ENCODE measurements around the gene LRP10. TPM values are rescaled to one million over a fixed set of nuclear protein-coding genes. Genes with fewer than 3 reads are reported as not detected.

The LRP10 gene
- total RNA-seq, 4 donors from 2014 or later, result 31.1 to 109 (median 60.1) TPM

- in situ Hi-C loops (cut with MboI; ENCODE audit: low sequenced_read_pairs in 4 of 4), result no loop called here
- peaks cover 0 to 5% of the 10 kb centered on the region in 2 donors for H3K36me3 ChIP-seq
Measured at GRCh38 chr14:22841311-22841710, 30.2 kb upstream of the LRP10 start.

DNA sequence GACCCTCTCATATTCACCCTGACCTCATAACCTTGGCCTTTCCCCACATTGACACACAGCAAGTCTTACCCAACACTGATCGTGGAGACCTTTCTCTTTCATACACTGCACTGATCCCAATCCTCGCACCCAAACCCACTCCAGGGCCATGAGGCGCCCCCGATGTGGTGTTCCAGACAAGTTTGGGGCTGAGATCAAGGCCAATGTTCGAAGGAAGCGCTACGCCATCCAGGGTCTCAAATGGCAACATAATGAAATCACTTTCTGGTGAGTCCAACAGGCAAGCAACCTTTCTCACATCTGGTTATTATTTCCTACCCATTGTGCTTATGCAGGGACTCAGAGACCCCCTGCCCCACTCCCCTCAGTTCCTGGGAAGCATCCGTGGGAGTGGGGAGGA lies 29.8 kb upstream of the LRP10 start:
- TF ChIP-seq CTCF (IDR thresholded peaks at IDR 0.05 in 4 of 5, conservative IDR thresholded peaks at IDR 0.05 in 1 of 5) (no peak), POLR2A (IDR thresholded peaks at IDR 0.05) (no peak)
- Histone ChIP-seq H3K27me3 (peaks cover 9 to 12% (median 9%) of the 10 kb centered on the region in 3 donors), H3K4me1 (peaks cover 0 to 5% of the 10 kb centered on the region in 2 donors), H3K27ac (no peak overlapping the region), H3K9me3 (no peaks in the 10 kb centered on the region), H3K4me3 (no peak overlapping the region), H3K36me3 (peaks cover 0 to 5% of the 10 kb centered on the region in 2 donors)
- DNase-seq, result no peak
- ATAC-seq, result no peak
- in situ Hi-C loops (cut with MboI; ENCODE audit: low sequenced_read_pairs in 4 of 4) (no loop called here), intact Hi-C loops (cut with DNase I; ENCODE audit: low total_unique reads) (no loop called here)

More at GRCh38 chr14:22841311-22841710, 30.2 kb upstream of the LRP10 start:
- TF ChIP-seq CTCF (IDR thresholded peaks at IDR 0.05 in 4 of 5, conservative IDR thresholded peaks at IDR 0.05 in 1 of 5) (no peak), POLR2A (IDR thresholded peaks at IDR 0.05) (no peak)
- no peak for ATAC-seq
- Histone ChIP-seq H3K4me3 (no peak overlapping the region), H3K27me3 (peaks cover 9 to 12% (median 9%) of the 10 kb centered on the region in 3 donors), H3K9me3 (no peaks in the 10 kb centered on the region), H3K27ac (no peak overlapping the region), H3K4me1 (peaks cover 0 to 8% of the 10 kb centered on the region in 2 donors)
- intact Hi-C loops (cut with DNase I; ENCODE audit: low total_unique reads), result no loop called here
- no peak for DNase-seq

DNA sequence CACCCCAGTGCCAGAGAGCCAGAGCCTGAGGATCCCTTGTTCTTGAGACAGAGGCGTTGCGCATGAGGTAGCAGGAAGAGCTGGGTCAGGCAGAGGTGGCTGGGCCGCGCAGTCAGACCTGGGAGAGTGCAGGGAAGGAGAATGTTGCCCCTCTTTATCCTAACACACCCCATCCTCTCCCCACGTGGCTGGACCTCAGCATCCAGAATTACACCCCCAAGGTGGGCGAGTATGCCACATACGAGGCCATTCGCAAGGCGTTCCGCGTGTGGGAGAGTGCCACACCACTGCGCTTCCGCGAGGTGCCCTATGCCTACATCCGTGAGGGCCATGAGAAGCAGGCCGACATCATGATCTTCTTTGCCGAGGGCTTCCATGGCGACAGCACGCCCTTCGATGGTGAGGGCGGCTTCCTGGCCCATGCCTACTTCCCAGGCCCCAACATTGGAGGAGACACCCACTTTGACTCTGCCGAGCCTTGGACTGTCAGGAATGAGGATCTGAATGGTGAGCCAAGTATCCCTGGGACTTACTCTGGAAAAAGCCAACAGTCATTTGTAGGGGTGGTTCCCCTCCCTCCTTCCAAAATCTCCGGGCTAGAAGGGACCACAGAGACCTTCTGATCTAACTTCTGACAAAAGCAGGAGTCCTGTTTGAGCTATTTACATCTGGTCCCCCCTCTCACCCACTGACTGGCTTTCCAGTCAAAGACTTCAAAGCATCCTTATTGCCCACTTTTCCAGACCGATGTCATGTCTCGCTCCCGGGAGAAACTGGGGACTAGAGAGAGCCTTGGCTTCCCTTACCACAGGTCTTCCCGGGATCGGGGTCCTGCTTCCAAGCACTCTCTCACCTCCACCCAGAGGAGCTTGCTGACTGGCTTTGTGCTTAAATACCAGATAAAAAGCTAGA lies 29.1 kb upstream of the LRP10 start:
- DNase-seq, result no peak
- no peak for ATAC-seq
- intact Hi-C loops (cut with DNase I; ENCODE audit: low total_unique reads), result no loop called here
- H3K9me3 ChIP-seq, result no peaks in the 10 kb centered on the region
- peaks cover 0 to 5% of the 10 kb centered on the region in 2 donors for H3K36me3 ChIP-seq
- in situ Hi-C loops (cut with MboI; ENCODE audit: low sequenced_read_pairs in 4 of 4), result no loop called here
- no peak for TF ChIP-seq POLR2A (IDR thresholded peaks at IDR 0.05)
- no peak for TF ChIP-seq CTCF (IDR thresholded peaks at IDR 0.05 in 4 of 5, conservative IDR thresholded peaks at IDR 0.05 in 1 of 5)
- peaks cover 2 to 10% (median 7%) of the 10 kb centered on the region in 3 donors for H3K27me3 ChIP-seq
- no peak overlapping the region for H3K4me3 ChIP-seq
- no peak overlapping the region for H3K27ac ChIP-seq
- peaks cover 0 to 4% of the 10 kb centered on the region in 2 donors for H3K4me1 ChIP-seq

DNA sequence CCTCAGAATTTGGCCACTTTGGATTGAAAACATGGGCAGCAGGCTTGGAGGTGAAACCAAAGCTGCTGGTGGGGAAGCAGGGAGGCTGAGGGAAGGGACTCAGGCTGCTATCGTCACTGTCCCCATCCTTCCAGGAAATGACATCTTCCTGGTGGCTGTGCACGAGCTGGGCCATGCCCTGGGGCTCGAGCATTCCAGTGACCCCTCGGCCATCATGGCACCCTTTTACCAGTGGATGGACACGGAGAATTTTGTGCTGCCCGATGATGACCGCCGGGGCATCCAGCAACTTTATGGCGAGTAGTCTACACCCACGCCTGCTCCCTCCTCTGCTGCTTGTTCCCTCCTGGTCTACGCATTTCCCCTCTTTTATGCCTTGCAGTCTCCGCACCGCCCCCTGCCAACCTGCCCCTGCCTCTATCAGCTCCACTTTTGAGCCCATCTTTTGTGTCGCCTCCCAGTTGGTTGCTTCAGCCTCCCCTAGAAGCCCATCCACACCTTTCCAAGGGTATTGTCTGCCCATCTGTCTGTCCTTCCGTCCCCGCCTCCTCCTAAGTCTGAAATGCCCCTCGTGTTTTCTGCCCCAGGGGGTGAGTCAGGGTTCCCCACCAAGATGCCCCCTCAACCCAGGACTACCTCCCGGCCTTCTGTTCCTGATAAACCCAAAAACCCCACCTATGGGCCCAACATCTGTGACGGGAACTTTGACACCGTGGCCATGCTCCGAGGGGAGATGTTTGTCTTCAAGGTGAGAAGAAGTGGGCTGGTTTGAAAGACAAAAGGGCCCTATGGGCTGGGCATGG lies 28.2 kb upstream of the LRP10 start:
- Histone ChIP-seq H3K27me3 (peaks cover 0 to 5% (median 0%) of the 10 kb centered on the region in 3 donors), H3K4me3 (no peak overlapping the region), H3K36me3 (peaks cover 0 to 5% of the 10 kb centered on the region in 2 donors), H3K4me1 (peaks cover 4 to 9% of the 10 kb centered on the region in 2 donors), H3K27ac (no peak overlapping the region), H3K9me3 (no peaks in the 10 kb centered on the region)
- DNase-seq, result no peak
- in situ Hi-C loops (cut with MboI; ENCODE audit: low sequenced_read_pairs in 4 of 4) (no loop called here), intact Hi-C loops (cut with DNase I; ENCODE audit: low total_unique reads) (no loop called here)
- TF ChIP-seq POLR2A (IDR thresholded peaks at IDR 0.05), result no peak
- no peak for TF ChIP-seq CTCF (IDR thresholded peaks at IDR 0.05 in 4 of 5, conservative IDR thresholded peaks at IDR 0.05 in 1 of 5)
- ATAC-seq, result no peak
